HS-27A (cell line): ENCODE measurements around the gene NUP62.

Experiments
- DNase-seq: peaks from one replicate; pipeline ENCODE4 v3.0.0-alpha.2; 2012; ENCODE audit warnings: low read depth, missing footprints

Gene NUP62

GRCh38 chr19:49880162-49880869, 49.0 kb downstream of the NUP62 start:
- DNase-seq: no peak

DNA sequence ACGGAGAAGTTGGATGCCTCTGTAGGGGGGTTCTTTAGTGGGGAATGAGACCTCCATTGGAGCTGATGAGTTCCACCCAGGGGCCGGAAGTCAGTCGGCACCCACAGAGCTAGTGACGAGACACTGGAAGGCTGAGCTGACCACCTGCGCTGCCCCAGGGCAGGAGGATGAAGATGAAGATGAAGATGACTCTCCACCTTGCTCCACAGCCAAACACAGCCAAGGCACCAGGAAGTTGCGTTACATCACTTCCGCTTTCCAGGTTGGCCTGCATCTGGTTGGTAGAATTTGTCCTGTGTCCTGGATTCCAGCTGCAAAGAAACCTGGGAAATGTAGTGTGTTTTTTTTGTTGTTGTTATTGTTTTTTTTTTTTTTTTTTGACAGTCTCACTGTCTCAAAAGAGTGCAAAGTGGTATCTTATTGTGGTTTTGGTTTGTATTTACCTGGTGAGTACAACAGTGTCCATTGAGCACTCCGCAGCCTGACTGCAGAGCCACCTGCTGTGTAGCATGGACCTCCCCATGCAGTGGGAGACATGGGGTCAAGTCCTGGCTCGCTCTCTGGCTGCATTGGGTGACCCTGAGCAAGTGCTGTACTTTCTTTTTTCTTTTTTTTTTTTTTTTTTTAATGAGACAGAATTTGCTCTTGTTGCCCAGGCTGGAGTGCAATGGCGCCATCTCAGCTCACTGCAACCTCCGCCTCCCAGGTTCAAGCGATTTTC, 49.9 kb downstream of the NUP62 start:
- DNase-seq: no peak

- no peak for DNase-seq
Measured at GRCh38 chr19:49878744-49879070, 50.6 kb downstream of the NUP62 start.

DNA sequence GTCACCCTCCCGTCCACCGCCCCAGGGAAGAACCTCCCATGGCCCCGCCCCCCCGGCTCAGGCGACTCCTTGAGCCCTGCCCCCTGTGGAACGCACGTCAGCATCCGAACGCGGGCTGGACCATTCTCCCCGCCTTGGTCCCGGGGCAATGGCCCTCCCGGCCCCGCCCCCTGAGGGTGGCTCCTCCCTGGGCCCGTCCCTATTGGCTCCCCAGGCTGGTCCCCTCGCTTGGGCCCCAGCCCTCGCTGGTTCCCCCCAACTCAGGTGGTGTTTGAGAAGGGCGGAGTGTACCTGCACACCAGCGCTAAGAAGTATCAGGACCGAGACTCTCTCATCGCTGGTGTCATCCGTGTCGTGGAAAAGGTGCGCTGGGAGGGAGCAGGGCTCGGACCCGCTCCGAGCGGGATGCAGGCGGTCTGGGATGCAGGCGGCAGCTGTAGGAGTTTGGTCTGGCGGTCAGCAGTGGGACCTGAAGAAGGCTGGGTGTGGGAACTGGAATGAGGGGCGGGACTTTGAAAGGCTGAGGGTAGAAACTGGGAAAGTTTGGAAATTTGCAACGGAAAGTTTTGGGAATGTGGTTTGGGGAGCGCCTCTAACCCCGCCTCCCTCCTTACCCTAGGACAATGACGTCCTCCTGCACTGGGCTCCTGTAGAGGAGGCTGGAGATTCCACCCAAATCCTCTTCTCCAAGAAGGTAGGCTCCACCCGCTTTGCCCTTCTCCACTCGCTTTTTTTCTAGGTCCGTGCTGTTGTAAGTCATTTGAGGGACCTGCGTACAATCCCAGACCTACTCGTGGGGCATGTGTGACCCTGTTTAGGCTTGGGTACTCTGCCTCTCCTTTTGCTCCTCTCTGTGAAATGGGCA, 51.2 kb downstream of the NUP62 start:
- DNase-seq: peak; percentile 96

- DNase-seq: peak; percentile 100
Measured at GRCh38 chr19:49877020-49877878, 52.1 kb downstream of the NUP62 start, which contains the start of the genes AKT1S1 and TBC1D17. TSS of gene AKT1S1 (minus strand) at chr19:49877355. CDS start at chr19:49873295, 4,060 bp downstream. TSS of gene TBC1D17 (plus strand) at chr19:49877702. CDS start at chr19:49877724, 22 bp downstream.

- peak; percentile 99 for DNase-seq
Measured at GRCh38 chr19:49876422-49877019, 52.8 kb downstream of the NUP62 start.

DNA sequence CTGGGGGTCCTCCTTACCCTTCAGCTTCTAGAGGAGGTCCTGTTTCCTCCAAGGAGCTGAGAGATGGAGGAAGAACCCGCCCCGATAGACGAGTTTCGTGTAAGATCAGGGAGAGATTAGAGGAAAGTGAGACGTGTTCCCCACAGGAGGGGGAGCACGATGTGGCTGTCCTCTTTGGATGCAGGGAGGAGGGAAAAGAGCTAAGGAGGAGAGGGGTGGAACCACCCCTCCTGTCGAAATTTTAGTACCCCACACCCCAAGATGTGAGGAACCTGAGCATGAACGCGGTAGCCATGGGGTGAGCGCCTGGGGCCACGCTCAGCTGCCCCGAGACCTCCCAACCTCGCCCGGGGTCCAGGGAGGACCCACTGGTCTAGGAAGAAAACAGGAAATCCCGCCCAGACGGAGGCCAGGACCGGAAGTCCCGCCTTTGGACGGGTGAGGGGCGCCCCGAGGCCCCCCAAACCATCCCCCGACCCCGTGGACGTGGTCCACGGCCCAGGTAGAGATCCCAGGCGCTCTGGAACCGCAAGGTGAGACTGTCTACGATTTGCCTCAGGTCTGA, 53.4 kb downstream of the NUP62 start:
- DNase-seq: no peak

DNA sequence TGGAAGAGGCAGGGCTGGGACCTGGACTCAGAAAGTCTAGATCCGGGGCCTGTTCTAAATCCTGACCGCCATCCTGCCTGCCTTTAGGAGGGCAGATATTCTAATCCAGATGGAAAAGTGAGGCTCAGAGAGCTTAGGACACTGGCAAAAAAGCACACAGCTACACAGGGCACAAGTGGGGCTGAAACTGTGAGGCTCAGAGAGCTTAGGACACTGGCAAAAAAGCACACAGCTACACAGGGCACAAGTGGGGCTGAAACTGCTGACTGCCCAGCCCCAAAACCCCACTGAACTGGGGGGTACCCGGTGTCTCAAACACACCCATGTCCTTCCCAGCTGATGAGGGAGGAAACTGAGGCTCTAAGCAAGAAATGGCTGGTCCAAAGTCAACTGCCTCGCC, 54.1 kb downstream of the NUP62 start:
- no peak for DNase-seq

GRCh38 chr19:49874503-49875157, 54.7 kb downstream of the NUP62 start:
- no peak for DNase-seq

DNA sequence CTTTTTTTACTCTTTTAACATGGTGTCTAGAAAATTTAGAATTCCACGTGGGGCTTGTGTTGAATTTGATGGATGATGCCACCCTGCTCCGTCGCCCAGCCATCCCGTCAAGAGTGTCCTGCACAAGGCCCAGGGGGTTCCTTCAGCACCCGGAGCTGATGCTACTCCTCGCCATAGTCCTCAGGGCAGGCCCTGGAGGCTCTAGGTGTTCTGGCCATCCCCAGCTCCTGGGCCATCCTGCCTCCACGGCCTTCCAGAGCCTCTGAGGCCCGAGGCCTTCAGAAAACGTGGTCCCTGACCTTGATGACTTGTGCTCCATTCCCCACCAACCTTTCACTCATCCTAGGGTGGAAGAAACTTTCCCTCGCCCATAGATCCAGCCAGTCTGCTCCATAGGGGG, 55.5 kb downstream of the NUP62 start:
- no peak for DNase-seq

DNA sequence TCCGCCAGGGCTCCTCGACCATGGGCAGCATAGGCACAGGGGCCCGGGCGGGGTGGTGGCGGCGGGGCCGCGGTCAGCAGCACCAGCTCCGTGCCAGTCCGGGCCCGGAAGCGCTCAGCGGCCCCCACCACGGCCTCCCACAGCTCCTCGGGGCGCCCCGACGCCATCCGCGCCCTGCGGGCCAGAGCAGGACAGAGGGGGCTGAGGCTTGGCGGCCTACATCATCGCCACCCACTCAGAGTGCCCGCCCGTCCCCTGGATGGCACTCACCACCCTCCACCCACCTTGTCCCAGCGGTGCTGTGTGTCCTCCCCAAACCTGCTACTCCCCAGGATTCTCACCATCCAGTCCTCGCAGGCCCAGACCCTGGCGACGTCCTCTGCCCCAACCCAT, 56.2 kb downstream of the NUP62 start:
- no peak for DNase-seq

GRCh38 chr19:49872245-49873128, 56.8 kb downstream of the NUP62 start:
- no peak for DNase-seq

DNA sequence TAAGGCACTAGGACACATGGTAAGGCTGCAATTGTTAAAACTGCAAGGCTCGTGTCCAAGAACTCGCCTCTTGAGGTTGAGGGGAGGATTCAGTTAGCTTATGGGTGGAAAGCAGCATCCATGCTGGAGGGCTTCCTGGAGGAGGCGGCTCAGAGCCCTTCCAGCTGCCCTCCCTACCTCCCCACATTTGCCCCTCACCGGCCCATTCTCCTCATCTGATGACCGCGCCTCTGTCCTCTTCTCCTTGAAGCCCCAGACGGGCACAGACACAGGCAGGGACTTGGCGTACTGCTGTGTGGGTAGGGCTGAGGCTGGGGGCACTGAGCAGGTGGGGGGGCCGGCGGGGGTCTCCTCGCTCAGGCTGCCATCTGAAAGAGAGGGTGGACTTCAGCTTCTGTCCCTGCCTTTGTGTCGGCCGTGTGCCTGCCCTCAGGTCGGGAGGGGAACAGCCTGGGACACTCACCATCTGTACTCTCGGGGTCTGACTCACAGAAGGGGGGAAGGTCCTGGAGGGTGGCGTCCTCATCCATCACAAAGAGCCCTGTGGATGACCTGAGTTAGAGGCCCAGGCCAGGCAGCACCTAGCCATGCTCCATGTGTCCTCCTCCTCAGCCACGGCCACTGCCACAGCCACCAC, 57.8 kb downstream of the NUP62 start:
- no peak for DNase-seq

DNA sequence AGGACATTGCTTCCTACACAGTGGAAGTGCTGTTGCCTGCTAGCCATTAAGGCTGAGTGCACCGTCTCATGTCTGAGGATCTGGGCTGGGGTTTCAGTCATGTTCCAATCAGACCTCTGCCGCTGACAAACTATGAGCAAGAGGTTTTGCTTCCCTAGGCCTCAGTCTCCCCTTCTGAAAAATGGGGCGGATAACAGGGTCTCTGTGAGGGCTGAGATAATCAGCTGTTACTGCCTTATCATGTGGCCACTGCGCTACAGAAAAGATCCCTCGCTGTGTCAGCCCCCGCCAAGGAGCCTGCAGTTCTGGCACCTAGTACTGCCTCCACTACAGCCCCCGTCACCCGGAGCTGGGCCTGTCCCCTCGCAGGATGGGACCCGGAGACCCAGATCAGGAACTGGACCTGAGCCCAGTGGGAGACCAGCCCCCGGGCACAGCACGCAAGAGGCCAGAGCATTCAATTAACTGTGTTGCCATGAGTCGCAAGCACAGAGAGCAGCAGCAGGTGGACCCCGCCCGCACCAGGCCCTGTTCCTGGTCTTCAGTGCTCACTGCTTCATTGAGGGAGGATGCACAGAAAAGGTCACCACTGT, 58.9 kb downstream of the NUP62 start:
- no peak for DNase-seq

DNA sequence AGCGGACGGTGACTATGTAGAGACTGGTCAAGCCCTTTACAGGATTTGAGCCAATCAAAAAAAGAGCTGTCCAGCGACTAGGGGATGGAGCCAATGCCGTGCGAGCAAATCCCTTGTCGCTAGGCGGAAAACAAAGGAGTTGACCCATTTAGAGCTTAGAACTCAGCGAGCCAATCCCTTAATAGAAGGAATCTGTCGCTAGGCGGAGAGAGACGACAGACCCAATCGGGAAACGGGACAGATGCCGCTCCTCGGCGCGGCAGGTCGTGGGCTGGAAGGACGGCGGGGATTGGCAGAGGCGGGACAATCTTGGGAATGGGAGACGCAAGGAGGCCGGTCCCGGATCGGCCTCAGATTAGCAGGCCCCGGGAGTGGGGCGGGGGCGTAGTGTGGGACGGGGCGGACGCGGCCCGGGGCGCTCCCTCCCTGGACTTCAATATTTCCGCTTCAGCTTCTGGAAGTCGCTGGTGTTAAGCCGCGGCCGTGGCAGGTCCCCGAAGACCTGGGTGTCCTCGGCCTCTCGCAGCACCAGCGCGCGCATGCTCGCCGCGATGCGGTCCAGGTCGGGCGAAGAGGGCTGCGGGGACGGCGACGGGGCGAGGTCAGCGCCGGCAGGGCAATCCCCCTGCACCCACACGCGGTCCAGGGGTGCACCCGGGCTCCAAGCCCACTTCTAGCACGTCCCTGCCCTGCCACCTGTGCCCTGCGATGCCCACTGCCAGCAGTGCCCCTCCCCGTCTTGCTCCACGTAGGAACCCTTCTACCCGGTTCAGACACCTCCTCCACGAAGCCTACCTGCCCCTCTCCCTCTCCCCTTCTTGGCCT, 59.6 kb downstream of the NUP62 start:
- peak; percentile 100 for DNase-seq

- DNase-seq: no peak
Measured at GRCh38 chr19:49869009-49869483, 60.3 kb downstream of the NUP62 start.
